HG03108 (cell line): Measurements from ENCODE around the gene MNT.

Source experiments
- ATAC-seq: cut with Tn5 transposase; IDR thresholded peaks from one replicate; pipeline ENCODE4 v1.9.1; 2021; ENCODE audit warnings: moderate library complexity; ENCODE audit not compliant: unreplicated experiment

Gene MNT

DNA sequence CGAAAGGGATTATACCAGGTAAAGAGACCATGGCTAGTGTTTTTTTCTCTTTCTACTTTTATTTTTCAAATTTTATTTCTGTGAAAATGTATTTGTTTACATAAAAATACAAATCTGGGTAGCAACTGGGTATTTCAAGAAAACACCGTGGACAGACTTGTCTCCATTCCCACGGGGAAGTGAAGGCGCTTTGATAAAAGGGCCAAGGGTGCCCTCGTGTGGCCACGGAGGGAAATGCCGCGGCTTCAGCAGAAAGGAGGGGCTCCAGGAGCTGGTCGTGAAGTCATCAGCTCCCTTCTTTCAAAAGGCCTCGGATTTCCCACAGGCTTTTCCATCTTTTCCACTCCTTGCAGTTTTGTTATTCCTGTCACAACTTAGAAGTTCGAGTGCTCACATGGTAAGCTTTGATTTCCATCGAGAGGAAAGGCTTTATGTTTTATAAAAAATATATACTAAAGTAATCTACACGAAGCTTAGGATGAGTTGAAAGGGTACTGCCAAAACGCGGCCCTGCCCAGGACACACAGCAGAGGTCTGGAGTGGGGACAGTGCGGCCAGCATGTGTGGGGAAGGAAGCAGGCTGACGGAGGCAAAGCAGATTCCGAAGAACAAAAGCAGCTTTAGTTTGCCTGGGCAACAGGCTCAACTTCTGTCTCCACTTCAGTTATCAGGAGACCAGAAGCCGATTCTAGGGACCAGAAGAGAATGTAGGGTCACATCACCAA, 15.3 kb upstream of the MNT start:
- ATAC-seq = peak; percentile 54

GRCh38 chr17:2415081-2415480, 14.2 kb upstream of the MNT start:
- no peak for ATAC-seq

GRCh38 chr17:2414446-2415064, 13.7 kb upstream of the MNT start:
- ATAC-seq = no peak

DNA sequence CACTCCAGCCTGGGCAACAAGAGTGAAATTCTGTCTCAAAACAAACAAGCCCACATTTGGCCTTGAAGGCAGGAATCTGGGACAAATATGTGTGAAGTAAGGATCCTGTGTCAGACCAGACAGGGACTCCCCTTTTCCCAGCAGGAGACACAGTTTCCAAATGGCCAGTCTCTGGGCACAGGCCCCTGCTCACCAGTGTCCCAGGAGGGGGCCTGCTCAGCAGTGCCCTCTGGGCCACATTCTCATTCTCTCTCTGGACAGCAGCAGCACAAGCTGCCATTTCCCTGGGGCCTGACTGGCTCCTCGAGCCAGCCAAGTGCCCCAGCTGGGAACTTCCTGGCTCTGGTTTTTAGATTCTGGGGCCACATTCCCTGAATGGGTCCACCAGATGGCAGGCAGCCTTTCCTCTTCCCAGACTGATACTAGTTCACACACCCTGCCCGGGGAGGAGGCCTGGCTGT, 11.7 kb upstream of the MNT start:
- ATAC-seq = no peak

DNA sequence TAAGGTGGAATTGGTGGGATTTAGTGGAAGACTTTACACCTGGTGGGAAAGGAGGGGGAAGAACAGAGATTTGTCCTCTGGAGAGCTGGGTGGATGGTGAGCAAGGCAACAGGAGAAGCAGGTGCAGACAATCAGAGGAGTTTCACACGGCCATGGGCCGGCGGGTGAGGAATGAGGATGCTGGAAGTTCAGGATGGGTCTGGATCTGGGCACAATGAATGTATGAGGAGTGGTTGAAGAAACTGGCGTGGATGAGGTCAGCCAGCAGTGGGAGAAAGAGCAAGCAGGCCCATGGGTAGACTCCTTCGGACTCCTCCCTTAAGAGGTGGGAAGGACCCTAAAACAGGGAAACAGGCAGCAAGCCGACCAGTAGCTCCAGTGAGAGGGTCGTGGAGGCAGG, 10.1 kb upstream of the MNT start:
- ATAC-seq = no peak

GRCh38 chr17:2406903-2407790, 6.3 kb upstream of the MNT start:
- no peak for ATAC-seq

- no peak for ATAC-seq
Observed at GRCh38 chr17:2406271-2406902, 5.5 kb upstream of the MNT start.

- ATAC-seq = no peak
Observed at GRCh38 chr17:2405247-2405926, 4.5 kb upstream of the MNT start.

DNA sequence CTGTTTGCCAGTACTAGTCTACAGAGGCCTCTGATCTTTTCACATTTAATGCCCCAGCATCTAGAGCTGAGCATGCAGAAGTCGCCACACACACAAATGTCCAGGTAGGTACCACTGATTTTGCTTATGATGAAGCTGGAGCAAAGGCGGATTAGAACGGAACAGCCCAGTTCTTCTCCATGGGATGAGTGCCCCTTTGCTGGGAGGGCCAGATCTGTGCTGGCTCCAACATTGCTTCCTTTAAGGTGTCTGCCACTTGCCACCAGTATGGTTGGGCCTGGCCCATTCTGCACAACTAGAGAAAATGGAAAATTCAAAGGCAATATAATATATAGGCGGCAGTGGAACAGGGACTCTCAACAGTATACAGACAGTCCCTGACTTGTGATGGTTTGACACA, 2.2 kb upstream of the MNT start:
- no peak for ATAC-seq

- no peak for ATAC-seq
Observed at GRCh38 chr17:2402544-2402943, 1.7 kb upstream of the MNT start.

- peak; percentile 36 for ATAC-seq
Observed at GRCh38 chr17:2401426-2402221, 764 bp upstream of the MNT start.

DNA sequence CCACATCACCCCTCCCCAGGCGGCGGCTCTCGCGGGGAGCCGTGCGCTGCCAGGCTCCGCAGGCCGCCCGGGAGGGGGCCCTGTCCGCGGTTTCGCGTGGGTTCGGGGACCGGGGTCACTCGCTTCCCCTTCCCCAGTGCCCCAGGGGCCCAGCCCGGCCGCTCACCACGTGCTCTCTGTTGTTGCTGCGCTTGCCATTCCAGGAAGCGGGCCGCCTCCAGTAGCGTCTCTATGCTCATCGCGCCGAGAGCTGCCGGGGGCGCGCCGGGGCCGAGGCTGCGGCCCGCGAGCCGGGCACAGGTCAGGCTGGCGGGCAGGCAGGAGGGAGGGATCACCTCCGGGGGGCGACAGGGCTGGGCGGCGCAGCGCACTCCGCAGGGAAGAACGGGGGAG, 390 bp downstream of the MNT start:
- ATAC-seq = no peak

DNA sequence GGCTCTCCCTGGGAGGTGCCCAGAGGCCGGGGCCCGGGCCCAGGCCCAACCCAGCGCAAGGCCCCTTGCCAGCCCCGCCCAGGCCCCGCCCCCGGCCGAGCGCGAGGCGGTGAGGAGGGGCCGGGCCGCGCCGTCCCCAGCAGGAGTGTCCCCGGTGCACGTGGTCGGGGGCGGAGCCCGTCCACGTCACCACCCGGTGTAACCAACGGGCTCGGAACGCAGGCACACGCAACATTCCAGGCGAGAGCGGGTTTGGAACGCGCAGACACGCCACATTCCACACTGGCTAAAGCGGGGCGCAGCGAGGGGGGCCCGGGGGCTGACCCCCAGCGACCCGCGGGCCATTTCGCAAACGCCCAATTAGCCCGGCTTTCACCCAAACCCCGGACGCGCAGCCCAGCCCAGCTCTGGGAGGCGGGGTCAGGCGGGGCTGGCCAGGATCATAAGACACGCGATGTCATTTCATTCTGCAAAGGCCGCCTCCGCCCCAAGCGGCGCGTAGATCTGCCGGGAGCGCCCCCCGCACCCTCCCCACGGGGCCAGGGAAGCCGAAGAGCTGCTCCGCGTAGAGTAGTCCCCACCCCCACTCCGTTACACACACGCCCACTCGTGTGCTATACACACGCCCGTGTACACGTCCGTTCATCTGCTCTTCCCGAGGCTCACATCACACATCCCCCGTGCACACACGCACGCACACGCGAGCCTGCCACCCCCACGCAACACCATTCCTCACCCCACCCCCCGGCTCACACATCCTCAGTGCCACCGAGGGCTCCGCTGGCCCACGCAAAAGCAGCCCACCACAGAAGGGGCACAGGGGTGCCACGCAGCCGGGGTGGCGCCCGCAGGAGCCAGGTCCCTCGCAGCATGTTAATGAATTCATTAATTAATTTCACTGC, 1.0 kb downstream of the MNT start:
- ATAC-seq = peak; percentile 32

GRCh38 chr17:2398655-2399571, 1.9 kb downstream of the MNT start:
- ATAC-seq = no peak

GRCh38 chr17:2398182-2398581, 2.7 kb downstream of the MNT start:
- ATAC-seq = no peak

- ATAC-seq = no peak
Observed at GRCh38 chr17:2397247-2398171, 3.4 kb downstream of the MNT start.
